Upper lobe of left lung (tissue), 4 donors: ENCODE measurements around the gene CHRNA4.

Experiments used
- CTCF ChIP-seq, 6 experiments: fragments of 450-650 bp in 4 of 6; fragments of 200-600 bp in 2 of 6; sonication (generic) in 2 of 6; IDR thresholded peaks; one replicate each; pipeline ENCODE4 v1.5.1; 2016 to 2019; ENCODE audit warnings: antibody characterized with exemption in 6 of 6
- EP300 ChIP-seq, 4 donors: sonication (generic); formaldehyde crosslinking; IDR thresholded peaks; one replicate each; pipeline ENCODE4 v1.5.1; 2017; ENCODE audit warnings: antibody characterized with exemption in 4 of 4, control low read depth in 2 of 4

GRCh38 chr20:63344616-63345327 is 16.4 kb downstream of the CHRNA4 start:
- TF ChIP-seq CTCF (IDR thresholded peaks at IDR 0.05) (no peak), EP300 (IDR thresholded peaks at IDR 0.05) (no peak)
